Endothelial cell of umbilical vein (primary cell): Measurements from ENCODE around the gene DSE. TPM values are rescaled to one million over a fixed set of nuclear protein-coding genes. Genes with fewer than 3 reads are reported as not detected.

Experiments used
- BruUV-seq: library from RNA; stranded (reverse); fragments of 400-500 nt; replicated peaks from 2 replicates; lab custom pipeline; 2021; lab: Mats Ljungman, UMichigan
- CTCF ChIA-PET: fragments of 300-600, 350-600 bp; sonication (Branson Sonifier 250); formaldehyde crosslinking; loops from one replicate; lab custom pipeline; 2021; ENCODE audit warnings: antibody characterized with exemption, inconsistent platforms; lab: Charles Lee
- POLR2A ChIA-PET: fragments of 300-600, 350-600 bp; sonication (Branson Sonifier 250); formaldehyde crosslinking; loops from one replicate; lab custom pipeline; 2021; ENCODE audit warnings: antibody characterized with exemption, inconsistent platforms; lab: Charles Lee
- DNase-seq: peaks from one replicate; pipeline ENCODE4 v3.0.0-alpha.2; 2011; ENCODE audit warnings: low read depth, low spot score
- FAIRE-seq: peaks from 2 replicates; lab custom pipeline; 2011; peaks lifted over from hg19 to GRCh38; lab: Jason Lieb, UNC
- H2AFZ ChIP-seq: 2 replicates; pipeline ENCODE4 v1.6.0; 2012; ENCODE audit warnings: low read depth, low read length, control low read depth, inconsistent platforms
- H3K27ac ChIP-seq: 2 replicates; pipeline ENCODE4 v1.5.1; 2011; ENCODE audit warnings: low read depth, mild to moderate bottlenecking, control low read depth, low read length, moderate library complexity; ENCODE audit not compliant: insufficient read depth
- H3K27me3 ChIP-seq, 2 experiments: 2 replicates each; pipeline versions ENCODE4 v1.6.0 to v1.6.1; 2011; ENCODE audit warnings: low read length in 2 of 2, mixed read lengths in 1 of 2; ENCODE audit not compliant: control insufficient read depth in 2 of 2, insufficient read depth in 2 of 2
- H3K36me3 ChIP-seq, 2 experiments: 2 replicates in 1 of 2; 3 replicates in 1 of 2; pipeline ENCODE4 v1.5.1; 2011; ENCODE audit warnings: low read length in 2 of 2, mild to moderate bottlenecking in 1 of 2, moderate library complexity in 1 of 2; ENCODE audit not compliant: control insufficient read depth in 2 of 2, insufficient read depth in 2 of 2; ENCODE audit errors: extremely low read depth in 1 of 2
- H3K4me1 ChIP-seq: 3 replicates; pipeline ENCODE4 v1.5.1; 2011; ENCODE audit warnings: mild to moderate bottlenecking, low read length; ENCODE audit not compliant: control insufficient read depth, insufficient read depth; ENCODE audit errors: extremely low read depth
- H3K4me2 ChIP-seq: 2 replicates; pipeline ENCODE4 v1.6.1; 2011; ENCODE audit warnings: low read length, control low read depth, mixed read lengths; ENCODE audit not compliant: insufficient read depth
- H3K4me3 ChIP-seq, 3 experiments: fragments of 200-600 bp in 1 of 3; sonication (generic), shearing (Covaris generic) in 1 of 3; replicated peaks in 1 of 3; 2 replicates each; pipeline ENCODE4 v1.5.1; 2011 to 2016; ENCODE audit warnings: control low read depth in 3 of 3, low read length in 3 of 3, mild to moderate bottlenecking in 2 of 3, inconsistent platforms in 1 of 3, low read depth in 1 of 3, moderate library complexity in 1 of 3; ENCODE audit not compliant: insufficient read depth in 1 of 3
- H3K79me2 ChIP-seq: 2 replicates; pipeline ENCODE4 v1.6.0; 2012; ENCODE audit warnings: low read length, inconsistent platforms; ENCODE audit not compliant: control insufficient read depth, insufficient read depth
- H3K9ac ChIP-seq: replicated peaks from 2 replicates; pipeline ENCODE3; 2011; ENCODE audit warnings: low read length, control low read depth; ENCODE audit not compliant: insufficient read depth; ENCODE audit errors: extremely low read depth
- H3K9me1 ChIP-seq: replicated peaks from 3 replicates; pipeline ENCODE4 v1.6.0; 2011; ENCODE audit warnings: mild to moderate bottlenecking, low read length; ENCODE audit not compliant: control insufficient read depth, insufficient read depth; ENCODE audit errors: extremely low read depth
- H3K9me3 ChIP-seq: replicated peaks from 2 replicates; pipeline ENCODE4 v1.5.1; 2012; ENCODE audit warnings: low read length, inconsistent platforms; ENCODE audit not compliant: control insufficient read depth, insufficient read depth
- H4K20me1 ChIP-seq: replicated peaks from 2 replicates; pipeline ENCODE3; 2011; ENCODE audit warnings: mild to moderate bottlenecking, low read length; ENCODE audit not compliant: control insufficient read depth, insufficient read depth; ENCODE audit errors: extremely low read depth
- CTCF ChIP-seq, 2 donors: IDR thresholded peaks; 1 replicate in 1 of 2; 2 replicates in 1 of 2; pipeline ENCODE4 v1.5.1; 2011; ENCODE audit warnings: low read length in 2 of 2, mild to moderate bottlenecking in 2 of 2, moderate library complexity in 2 of 2, control low read depth in 1 of 2, inconsistent platforms in 1 of 2, low read depth in 1 of 2; ENCODE audit not compliant: insufficient read depth in 1 of 2; ENCODE audit errors: extremely low read depth in 1 of 2
- EZH2 ChIP-seq: IDR thresholded peaks from 2 replicates; pipeline ENCODE4 v1.6.1; 2012; ENCODE audit warnings: borderline replicate concordance, low read depth, mild to moderate bottlenecking, moderate library complexity, low read length, inconsistent platforms; ENCODE audit not compliant: severe bottlenecking
- FOS ChIP-seq: IDR thresholded peaks from 2 replicates; pipeline ENCODE4 v1.6.1; 2011; ENCODE audit warnings: mild to moderate bottlenecking, low read length, moderate library complexity, borderline replicate concordance; ENCODE audit not compliant: insufficient read depth
- GATA2 ChIP-seq: IDR thresholded peaks from 2 replicates; pipeline ENCODE4 v1.7.0; 2011; ENCODE audit warnings: low read depth, mild to moderate bottlenecking, moderate library complexity, mixed read lengths, low read length; ENCODE audit not compliant: insufficient read length, insufficient read depth
- JUN ChIP-seq: IDR thresholded peaks from 2 replicates; pipeline ENCODE4 v1.6.1; 2011; ENCODE audit warnings: borderline replicate concordance, low read depth; ENCODE audit not compliant: insufficient read length, insufficient read depth
- MYC ChIP-seq: IDR thresholded peaks from one replicate; pipeline ENCODE4 v1.6.1; 2011; ENCODE audit warnings: mild to moderate bottlenecking, low read depth, low read length
- POLR2A ChIP-seq: IDR thresholded peaks from 2 replicates; pipeline ENCODE4 v1.6.1; 2012; ENCODE audit warnings: low read depth, mild to moderate bottlenecking, control low read depth, low read length
- POLR2AphosphoS5 ChIP-seq: IDR thresholded peaks from 2 replicates; pipeline ENCODE4 v1.6.1; 2012; ENCODE audit warnings: low read depth, mild to moderate bottlenecking, control low read depth, low read length, moderate library complexity; ENCODE audit not compliant: insufficient read depth
- dilution Hi-C: fragments of 300-500 bp; cut with MboI; formaldehyde crosslinking; loops from one replicate; pipeline ENCODE4 v1.15.0; 2019; ENCODE audit warnings: low sequenced_read_pairs; ENCODE audit not compliant: extremely low pct_ligation_motif_present
- intact Hi-C: fragments of 100-400 bp; cut with micrococcal nuclease; formaldehyde crosslinking; loops from one replicate; pipeline ENCODE4 v1.10.0; 2022
- polyA plus RNA-seq, 4 experiments: library from polyadenylated mRNA; depleted of rRNA in 3 of 4; stranded (reverse) in 3 of 4; unstranded in 1 of 4; fragments of >200 nt; gene quantifications; 2 replicates each; pipeline versions ENCODE4 v1.2.1 to v1.2.3, GENCODE V29; 2011 to 2012; ENCODE audit warnings: missing spikeins in 1 of 4
- total RNA-seq: library from RNA; stranded (reverse); gene quantifications from 2 replicates; pipeline ENCODE4 v1.2.3, GENCODE V29; 2021
- TF ChIP-seq, protein P1 (sequence below): IDR thresholded peaks from 2 replicates; pipeline ENCODE4 v1.6.1; 2011; ENCODE audit not compliant: insufficient read depth, insufficient read length

DSE gene
- total and polyA plus RNA-seq, 2 donors (not counting 3 experiments of a cell fraction or from before 2014, with no cell fraction given): 12.0 to 25.0 TPM

GRCh38 chr6:116447052-116447451 is 76.3 kb downstream of the DSE start:
- H3K79me2 ChIP-seq: no peaks in the 10 kb centered on the region
- no peak for TF ChIP-seq FOS
- TF ChIP-seq, protein P1, sequence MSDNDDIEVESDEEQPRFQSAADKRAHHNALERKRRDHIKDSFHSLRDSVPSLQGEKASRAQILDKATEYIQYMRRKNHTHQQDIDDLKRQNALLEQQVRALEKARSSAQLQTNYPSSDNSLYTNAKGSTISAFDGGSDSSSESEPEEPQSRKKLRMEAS: no peak
- TF ChIP-seq POLR2A: no peak
- TF ChIP-seq POLR2AphosphoS5: no peak
- TF ChIP-seq MYC: no peak
- no peak for TF ChIP-seq CTCF (IDR thresholded peaks at IDR 0.05; ENCODE audit: extremely low read depth in 1 of 2, insufficient read depth in 1 of 2, low read depth in 1 of 2, low read length in 2 of 2)
- TF ChIP-seq GATA2: no peak
- no peak for TF ChIP-seq EZH2
- no peak for TF ChIP-seq JUN
- no peak overlapping the region for H3K27ac ChIP-seq
- POLR2A ChIA-PET: no interaction called here
- no peaks in the 10 kb centered on the region for H3K9me3 ChIP-seq
- H3K36me3 ChIP-seq: no peaks in the 10 kb centered on the region
- no peaks in the 10 kb centered on the region for H3K9me1 ChIP-seq
- no peak overlapping the region for H3K9ac ChIP-seq
- no TSS peak for BruUV-seq
- intact Hi-C loops: no loop called here
- dilution Hi-C loops: no loop called here
- H4K20me1 ChIP-seq: no peaks in the 10 kb centered on the region
- H3K4me3 ChIP-seq: no peak overlapping the region
- DNase-seq (peak; percentile 59), FAIRE-seq (no peak)
- H3K4me2 ChIP-seq: no peak overlapping the region
- CTCF ChIA-PET: interaction anchor here (0.9 to 4.4 kb wide), 6 partner anchors 13 to 229 kb away, joined by 3 to 36 read pairs (median 6); partner anchors contain the start of gene CALHM5
- H3K4me1 ChIP-seq: peaks cover 3% of the 10 kb centered on the region
- H3K27me3 ChIP-seq: no peaks in the 10 kb centered on the region
- no peak overlapping the region for H2AFZ ChIP-seq
